HepG2 (cell line): ENCODE measurements around the gene ZNF101. TPM values are rescaled to one million over a fixed set of nuclear protein-coding genes. Genes with fewer than 3 reads are reported as not detected.

Source experiments
- ASH2L ChIP-seq: fragments of 300-600, 200-600 bp; sonication (generic); IDR thresholded peaks from 2 replicates; pipeline ENCODE4 v1.7.0; 2017; ENCODE audit warnings: low read depth, mild to moderate bottlenecking, moderate library complexity, mixed read lengths, low read length; ENCODE audit not compliant: insufficient read length
- CCAR2 ChIP-seq: fragments of 200-400 bp; formaldehyde crosslinking; optimal IDR thresholded peaks from 2 replicates; pipeline ENCODE3; 2018; ENCODE audit warnings: low read depth, mild to moderate bottlenecking, low read length, moderate library complexity
- EEA1 ChIP-seq: sonication (generic); formaldehyde crosslinking; IDR thresholded peaks from 2 replicates; pipeline ENCODE4 v1.5.1; 2020; ENCODE audit warnings: mild to moderate bottlenecking, missing genetic modification reagents, borderline replicate concordance
- FOSL1 ChIP-seq: sonication (generic); formaldehyde crosslinking; IDR thresholded peaks from 2 replicates; pipeline ENCODE4 v1.9.0; 2021; ENCODE audit warnings: missing genetic modification reagents, borderline replicate concordance
- GLMP ChIP-seq: sonication (generic); formaldehyde crosslinking; IDR thresholded peaks from 2 replicates; pipeline ENCODE4 v1.9.0; 2021; ENCODE audit warnings: missing genetic modification reagents, mild to moderate bottlenecking, borderline replicate concordance
- JUNB ChIP-seq: sonication (generic); formaldehyde crosslinking; IDR thresholded peaks from 2 replicates; pipeline ENCODE4 v1.8.0; 2022; ENCODE audit warnings: missing genetic modification reagents, mild to moderate bottlenecking, borderline replicate concordance
- KLF11 ChIP-seq: IDR thresholded peaks from 2 replicates; pipeline ENCODE4 v1.6.1; 2016; ENCODE audit warnings: missing compliant biosample characterization
- MEIS1 ChIP-seq: sonication (generic); formaldehyde crosslinking; IDR thresholded peaks from 2 replicates; pipeline ENCODE4 v1.9.0; 2021; ENCODE audit warnings: mild to moderate bottlenecking, missing genetic modification reagents, moderate library complexity, borderline replicate concordance
- MIER3 ChIP-seq: IDR thresholded peaks from 2 replicates; pipeline ENCODE4 v1.6.1; 2016; ENCODE audit warnings: missing compliant biosample characterization, borderline replicate concordance
- MTF1 ChIP-seq: sonication (generic); formaldehyde crosslinking; IDR thresholded peaks from 2 replicates; pipeline ENCODE4 v1.5.0; 2020; ENCODE audit warnings: missing genetic modification reagents
- NFKBIZ ChIP-seq: IDR thresholded peaks from 2 replicates; pipeline ENCODE4 v1.6.1; 2018; ENCODE audit warnings: missing genetic modification reagents, missing compliant biosample characterization
- PHF20 ChIP-seq: sonication (generic); formaldehyde crosslinking; IDR thresholded peaks from 2 replicates; pipeline ENCODE4 v1.5.0; 2020; ENCODE audit warnings: mild to moderate bottlenecking, missing genetic modification reagents
- RAD21 ChIP-seq: fragments of 450-650 bp; formaldehyde crosslinking; IDR thresholded peaks from 2 replicates; pipeline ENCODE4 v1.5.0; 2020; ENCODE audit warnings: mild to moderate bottlenecking
- SALL2 ChIP-seq: sonication (generic); formaldehyde crosslinking; IDR thresholded peaks from 2 replicates; pipeline ENCODE4 v1.8.1; 2023; ENCODE audit warnings: mild to moderate bottlenecking, missing genetic modification reagents, inconsistent platforms
- STAT5B ChIP-seq: sonication (generic); formaldehyde crosslinking; IDR thresholded peaks from 2 replicates; pipeline ENCODE4 v1.4.0; 2020; ENCODE audit warnings: missing genetic modification reagents
- TRIM22 ChIP-seq: fragments of 450-650 bp; IDR thresholded peaks from 2 replicates; pipeline ENCODE4 v1.6.1; 2017
- ZBTB26 ChIP-seq: IDR thresholded peaks from 2 replicates; pipeline ENCODE4 v1.6.1; 2016; ENCODE audit warnings: missing compliant biosample characterization, missing genetic modification reagents, borderline replicate concordance
- ZFP36L1 ChIP-seq: sonication (generic); formaldehyde crosslinking; IDR thresholded peaks from 2 replicates; pipeline ENCODE4 v1.8.0; 2022; ENCODE audit warnings: mild to moderate bottlenecking, missing genetic modification reagents, moderate library complexity
- ZNF224 ChIP-seq: sonication (generic); formaldehyde crosslinking; IDR thresholded peaks from 2 replicates; pipeline ENCODE4 v1.5.0; 2020; ENCODE audit warnings: mild to moderate bottlenecking, missing genetic modification reagents
- ZNF460 ChIP-seq: sonication (generic); formaldehyde crosslinking; IDR thresholded peaks from 2 replicates; pipeline ENCODE4 v1.5.1; 2020; ENCODE audit warnings: missing genetic modification reagents, mild to moderate bottlenecking, borderline replicate concordance
- ZNF570 ChIP-seq: sonication (generic); formaldehyde crosslinking; IDR thresholded peaks from 2 replicates; pipeline ENCODE4 v1.4.0; 2020; ENCODE audit warnings: mild to moderate bottlenecking, missing genetic modification reagents, borderline replicate concordance
- ZNF644 ChIP-seq: IDR thresholded peaks from 2 replicates; pipeline ENCODE4 v1.6.1; 2016; ENCODE audit warnings: low read depth
- ZNF670 ChIP-seq: sonication (generic); formaldehyde crosslinking; IDR thresholded peaks from 2 replicates; pipeline ENCODE4 v1.8.0; 2022; ENCODE audit warnings: mild to moderate bottlenecking, missing genetic modification reagents, borderline replicate concordance
- ZNF777 ChIP-seq: sonication (generic); formaldehyde crosslinking; IDR thresholded peaks from 2 replicates; pipeline ENCODE4 v1.4.0; 2020; ENCODE audit warnings: missing genetic modification reagents
- ZNF792 ChIP-seq: IDR thresholded peaks from 2 replicates; pipeline ENCODE4 v1.6.1; 2016
- ZNF878 ChIP-seq: sonication (generic); formaldehyde crosslinking; IDR thresholded peaks from 2 replicates; pipeline ENCODE4 v1.8.1; 2023; ENCODE audit warnings: mild to moderate bottlenecking, missing genetic modification reagents, moderate library complexity
- polyA plus RNA-seq, 8 experiments: library from polyadenylated mRNA; depleted of rRNA in 3 of 8; stranded (reverse) in 7 of 8; unstranded in 1 of 8; fragments of >200 nt; fragmentation: Illumina TruSeq in 4 of 8; extraction: Trizol in 4 of 8; gene quantifications; 2 replicates each; pipeline versions ENCODE4 v1.2.1 to v1.2.3, GENCODE V29; 2011 to 2016; ENCODE audit warnings: low read depth in 4 of 8, missing spikeins in 1 of 8, mixed read lengths in 1 of 8; ENCODE audit not compliant: insufficient read depth in 1 of 8
- total RNA-seq, 5 experiments: library from RNA; depleted of rRNA; stranded (reverse); fragments of >200 nt; fragmentation: Illumina TruSeq; extraction: Trizol; gene quantifications; 2 replicates each; pipeline ENCODE4 v1.2.3, GENCODE V29; 2016; ENCODE audit warnings: low read depth in 1 of 5
- TF ChIP-seq, protein P1 (sequence below): sonication (generic); formaldehyde crosslinking; IDR thresholded peaks from 2 replicates; pipeline ENCODE4 v1.8.0; 2022; ENCODE audit warnings: mild to moderate bottlenecking, missing genetic modification reagents, borderline replicate concordance

The ZNF101 gene
- total and polyA plus RNA-seq, 2 of the 13 experiments (the other 11 are each of a cell fraction or from before 2014, with no cell fraction given): 12.9 to 28.9 TPM

DNA sequence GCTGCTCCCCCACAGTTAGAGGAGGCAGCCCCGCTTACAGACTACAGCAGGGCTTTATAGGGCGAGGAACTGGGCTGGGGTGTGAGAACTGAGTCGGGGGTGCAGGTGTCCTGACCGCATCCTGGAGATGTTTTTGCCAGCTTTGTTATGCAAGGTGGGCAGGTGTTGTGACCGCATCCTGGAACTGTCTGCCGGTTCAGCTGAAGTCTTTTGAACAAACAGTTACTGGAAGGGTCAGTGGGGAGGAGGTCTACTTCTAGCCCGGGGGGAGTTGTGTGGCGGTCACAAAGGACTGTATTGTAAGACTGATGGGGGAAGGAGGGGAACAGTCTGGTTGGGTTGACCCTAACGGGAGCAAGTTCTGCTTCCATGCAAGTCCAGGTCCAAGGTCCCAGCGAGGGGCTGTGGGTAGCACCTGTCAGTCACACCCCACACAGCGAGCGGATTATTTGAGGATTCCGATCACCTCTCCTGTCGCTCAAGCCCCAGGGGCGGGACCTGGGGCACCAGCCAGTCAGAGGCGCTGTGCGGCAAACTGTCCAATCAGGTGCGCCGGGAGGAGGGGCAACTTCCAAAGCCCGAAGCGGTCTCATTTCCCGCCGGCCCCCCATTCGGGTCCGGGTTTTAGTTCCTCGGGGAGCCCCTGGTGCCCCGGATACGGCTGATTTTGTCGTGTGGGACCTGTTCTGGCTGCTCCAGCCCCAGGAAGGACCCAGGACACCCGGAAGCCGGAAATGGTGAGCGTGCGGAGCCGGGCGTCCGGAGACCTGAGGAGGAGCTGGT, at the start of gene ZNF101 (continued):
- TF ChIP-seq ZBTB26 (CRISPR knock-in tag) (no peak), JUNB (CRISPR knock-in tag) (no peak), KLF11 (no peak), RAD21 (peak; percentile 33; the same call in 1 of the 2 replicates), ASH2L (peak; percentile 71), ZNF792 (CRISPR knock-in tag) (no peak; the same call in 1 of the 2 replicates), STAT5B (CRISPR knock-in tag) (no peak), PHF20 (CRISPR knock-in tag) (peak; percentile 32), ZNF777 (CRISPR knock-in tag) (no peak), SALL2 (CRISPR knock-in tag) (no peak), GLMP (no peak), MEIS1 (peak; percentile 96; the same call in 1 of the 2 replicates), ZNF670 (no peak), MTF1 (no peak), NFKBIZ (CRISPR knock-in tag) (peak; percentile 78), EEA1 (CRISPR knock-in tag) (no peak), ZFP36L1 (CRISPR knock-in tag) (no peak), ZNF224 (CRISPR knock-in tag) (no peak; the same call in 1 of the 2 replicates), MIER3 (CRISPR knock-in tag) (peak; percentile 67; the same call in 1 of the 2 replicates), ZNF878 (CRISPR knock-in tag) (0 out of 2 replicates have a peak, but pooled peaks have one; percentile 27), ZNF570 (CRISPR knock-in tag) (no peak), ZNF644 (CRISPR knock-in tag) (no peak), CCAR2 (peak; percentile 52), FOSL1 (CRISPR knock-in tag) (no peak), ZNF460 (CRISPR knock-in tag) (no peak), TRIM22 (no peak)
- TF ChIP-seq, protein P1, sequence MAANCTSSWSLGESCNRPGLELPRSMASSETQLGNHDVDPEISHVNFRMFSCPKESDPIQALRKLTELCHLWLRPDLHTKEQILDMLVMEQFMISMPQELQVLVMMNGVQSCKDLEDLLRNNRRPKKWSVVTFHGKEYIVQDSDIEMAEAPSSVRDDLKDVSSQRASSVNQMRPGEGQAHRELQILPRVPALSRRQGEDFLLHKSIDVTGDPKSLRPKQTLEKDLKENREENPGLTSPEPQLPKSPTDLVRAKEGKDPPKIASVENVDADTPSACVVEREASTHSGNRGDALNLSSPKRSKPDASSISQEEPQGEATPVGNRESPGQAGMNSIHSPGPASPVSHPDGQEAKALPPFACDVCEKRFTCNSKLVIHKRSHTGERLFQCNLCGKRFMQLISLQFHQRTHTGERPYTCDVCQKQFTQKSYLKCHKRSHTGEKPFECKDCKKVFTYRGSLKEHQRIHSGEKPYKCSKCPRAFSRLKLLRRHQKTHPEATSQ (CRISPR knock-in tag): no peak
